Measurements from ENCODE around the gene ALOXE3. TPM values are rescaled to one million over a fixed set of nuclear protein-coding genes. Genes with fewer than 3 reads are reported as not detected.

ALOXE3 gene
- total and polyA plus RNA-seq, 2 of the 8 experiments (the other 6 are each of a cell fraction or from before 2014, with no cell fraction given): 0.26 TPM; not detected in 1

DNA sequence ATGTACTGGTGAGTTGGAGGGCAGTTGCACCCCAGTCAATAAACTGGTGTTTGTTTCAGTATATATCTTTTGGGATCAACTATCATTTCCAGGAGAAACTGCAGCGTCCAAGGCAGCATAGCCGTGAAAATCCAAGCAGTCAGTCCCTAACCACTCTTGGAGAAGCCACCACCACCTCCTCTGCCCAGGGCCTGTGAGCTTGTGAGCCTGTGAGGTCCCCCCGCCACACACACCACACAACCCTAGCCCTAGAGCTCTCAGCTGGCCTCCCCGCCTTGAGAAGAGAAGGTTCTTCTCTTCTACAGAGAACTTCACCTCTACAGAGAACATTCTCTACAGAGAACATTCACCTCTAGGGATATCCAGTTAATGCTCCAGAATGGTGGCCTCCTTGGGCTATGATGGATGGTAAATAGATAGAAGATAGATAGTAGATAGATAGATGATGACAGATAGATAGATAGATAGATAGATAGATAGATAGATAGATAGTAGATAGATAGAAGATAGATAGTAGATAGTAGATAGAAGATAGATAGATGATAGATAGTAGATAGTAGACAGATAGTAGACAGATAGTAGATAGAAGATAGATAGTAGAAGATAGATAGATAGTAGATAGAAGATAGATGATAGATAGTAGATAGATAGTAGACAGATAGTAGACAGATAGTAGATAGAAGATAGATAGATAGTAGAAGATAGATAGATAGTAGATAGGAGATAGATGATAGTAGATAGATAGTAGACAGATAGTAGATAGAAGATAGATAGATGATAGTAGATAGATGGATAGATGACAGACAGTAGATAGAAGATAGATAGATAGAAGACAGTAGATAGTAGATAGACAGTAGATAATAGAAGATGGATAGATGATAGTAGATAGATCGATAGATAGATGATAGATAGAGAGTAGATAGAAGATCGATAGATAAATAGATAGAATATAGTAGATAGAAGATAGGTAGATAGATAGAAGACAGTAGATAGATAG lies 65.8 kb downstream of the ALOXE3 start:
- POLR2A ChIA-PET (ENCODE audit: partially characterized antibody): no interaction called here
- WGBS, 2 experiments (ENCODE audit: extremely low coverage in 1 of 2, insufficient coverage in 1 of 2, insufficient read length in 1 of 2, insufficient replicate concordance in 2 of 2, low coverage in 1 of 2, low lambda C conversion rate in 2 of 2, missing lambda C conversion rate in 1 of 2): 82 to 100% methylated on average over 2 to 6 of the region's 6 CpGs

More for the DNA sequence above, 65.8 kb downstream of the ALOXE3 start:
- CTCF ChIA-PET (ENCODE audit: partially characterized antibody): interaction anchor here (0.7 to 1.2 kb wide), 3 partner anchors 12 to 37 kb away, joined by 3 to 4 read pairs (median 3); no protein-coding TSS in a partner anchor
- H4K5ac ChIP-seq (ENCODE audit: insufficient read length, low read depth, low read length): no peak overlapping the region
- H2BK120ac ChIP-seq (replicated peaks; ENCODE audit: low read depth, low read length): no peak overlapping the region
- no peak overlapping the region for H3K27ac ChIP-seq (ENCODE audit: low read depth, low read length)
- H4K20me1 ChIP-seq (replicated peaks in 1 of 2; ENCODE audit: control insufficient read depth in 1 of 2, insufficient read depth in 2 of 2, low read length in 2 of 2): no peaks in the 10 kb centered on the region
- no peak overlapping the region for H2BK15ac ChIP-seq (ENCODE audit: low read length)
- no peak overlapping the region for H3K56ac ChIP-seq (replicated peaks; ENCODE audit: insufficient read length, low read depth, low read length)
- H3K4ac ChIP-seq (replicated peaks; ENCODE audit: insufficient read length, low read depth, low read length): no peak overlapping the region
- H4K91ac ChIP-seq (replicated peaks; ENCODE audit: insufficient read length, low read length): no peak overlapping the region
- no peak overlapping the region for H2AFZ ChIP-seq (ENCODE audit: low read length)
- TF ChIP-seq JUND (IDR thresholded peaks at IDR 0.05; ENCODE audit: low read length) (no peak), ZNF274 (IDR thresholded peaks at IDR 0.05; ENCODE audit: borderline replicate concordance, extremely low read depth, low read length) (no peak), PHF8 (conservative IDR thresholded peaks at IDR 0.05; ENCODE audit: low read depth, low read length) (no peak), CHD1 (IDR thresholded peaks at IDR 0.05; ENCODE audit: low read depth, low read length) (no peak), SUZ12 (IDR thresholded peaks at IDR 0.05; ENCODE audit: low read length) (no peak)
- no peak overlapping the region for H2BK12ac ChIP-seq (ENCODE audit: low read depth, low read length)
- H3K9ac ChIP-seq (replicated peaks in 1 of 4; ENCODE audit: extremely low read depth in 1 of 4, low read depth in 3 of 4, low read length in 3 of 4): no peak overlapping the region
- no peaks in the 10 kb centered on the region for H3K79me1 ChIP-seq (ENCODE audit: low read depth, low read length)
- DNase-seq (ENCODE audit: low read depth in 1 of 2, low spot score in 2 of 2) (no peak), FAIRE-seq (no peak)
- no peak overlapping the region for H3K14ac ChIP-seq (ENCODE audit: insufficient read length)
- peaks cover 1 to 11% (median 9%) of the 10 kb centered on the region in 4 experiments; a peak in 5 of 7 replicates for H3K27me3 ChIP-seq (replicated peaks in 1 of 4; ENCODE audit: control insufficient read depth in 3 of 4, extremely low read depth in 1 of 4, insufficient read depth in 3 of 4, low read length in 3 of 4)
- H3K23ac ChIP-seq (ENCODE audit: insufficient read length): no peak overlapping the region
- no peak overlapping the region for H2BK5ac ChIP-seq (ENCODE audit: low read depth, low read length)
- no peak overlapping the region for H2AK5ac ChIP-seq (ENCODE audit: low read depth, low read length)
- no peak overlapping the region for H2BK20ac ChIP-seq (ENCODE audit: low read length)
- H3K4me3 ChIP-seq (ENCODE audit: extremely low read depth in 1 of 4, insufficient read depth in 2 of 4, low read depth in 3 of 4, low read length in 4 of 4): no peak overlapping the region
- no peaks in the 10 kb centered on the region for H3K9me3 ChIP-seq (ENCODE audit: insufficient read depth in 2 of 2, low read depth in 1 of 2, low read length in 1 of 2)
- H3K36me3 ChIP-seq (ENCODE audit: control insufficient read depth in 2 of 4, insufficient read depth in 4 of 4, low read length in 3 of 4): no peaks in the 10 kb centered on the region
- H3K79me2 ChIP-seq (ENCODE audit: control insufficient read depth in 1 of 2, insufficient read depth in 2 of 2, low read length in 2 of 2): no peaks in the 10 kb centered on the region
- H3K23me2 ChIP-seq (ENCODE audit: low read depth, low read length): no peaks in the 10 kb centered on the region; the same call in 1 of the 2 replicates
- no peak overlapping the region for H3K18ac ChIP-seq (ENCODE audit: extremely low read depth, low read length)
- H3K4me1 ChIP-seq (replicated peaks in 1 of 4; ENCODE audit: control insufficient read depth in 3 of 4, insufficient read depth in 4 of 4, low read length in 3 of 4): no peaks in the 10 kb centered on the region
- no peak overlapping the region for H3K4me2 ChIP-seq (ENCODE audit: insufficient read depth in 1 of 2, low read depth in 2 of 2, low read length in 2 of 2)
- H4K8ac ChIP-seq (ENCODE audit: extremely low read depth, insufficient read depth, low read length): no peak overlapping the region

Measured in H1 (cell line).